Measurements from ENCODE around the gene SYT12. TPM values are rescaled to one million over a fixed set of nuclear protein-coding genes. Genes with fewer than 3 reads are reported as not detected.

The SYT12 gene
- total and polyA plus RNA-seq, 2 of the 4 experiments (the other 2 are of a cell fraction), result 0.54 to 0.74 TPM

- Histone ChIP-seq H2AFZ (replicated peaks; ENCODE audit: low read length, poor library complexity) (no peak overlapping the region), H3K9me3 (ENCODE audit: control insufficient read depth, insufficient read depth, low read length) (no peaks in the 10 kb centered on the region), H3K23ac (ENCODE audit: low read depth, low read length) (no peak overlapping the region), H3K18ac (ENCODE audit: low read depth, low read length) (no peak overlapping the region), H4K91ac (ENCODE audit: insufficient read depth, low read depth, low read length) (no peak overlapping the region), H2BK20ac (ENCODE audit: low read depth, low read length) (no peak overlapping the region), H3K79me1 (ENCODE audit: low read depth in 1 of 2, low read length in 2 of 2) (no peaks in the 10 kb centered on the region), H4K5ac (ENCODE audit: low read depth, low read length) (no peak overlapping the region), H3K4me3 (ENCODE audit: insufficient read depth, low read depth, low read length) (no peak overlapping the region), H2AK5ac (ENCODE audit: low read depth, low read length) (no peak overlapping the region), H2BK120ac (ENCODE audit: low read depth, low read length) (no peak overlapping the region), H3K36me3 (ENCODE audit: control insufficient read depth, insufficient read depth, low read length) (no peaks in the 10 kb centered on the region), H3K9me1 (ENCODE audit: insufficient read depth, low read length) (no peaks in the 10 kb centered on the region), H3K4me2 (ENCODE audit: low read depth, low read length) (no peak overlapping the region), H2BK5ac (ENCODE audit: low read depth, low read length, poor library complexity, severe bottlenecking) (no peak overlapping the region), H3K4ac (ENCODE audit: low read depth, low read length) (no peak overlapping the region), H3K14ac (replicated peaks; ENCODE audit: low read depth, low read length) (no peak overlapping the region), H4K8ac (ENCODE audit: low read depth in 2 of 2, low read length in 2 of 2) (no peak overlapping the region), H4K20me1 (ENCODE audit: insufficient read depth, low read length) (no peaks in the 10 kb centered on the region; the same call in 1 of the 2 replicates), H3K9ac (ENCODE audit: low read depth, low read length) (no peak overlapping the region), H2BK15ac (ENCODE audit: low read depth, low read length) (no peak overlapping the region), H2AK9ac (replicated peaks; ENCODE audit: low read depth, low read length, poor library complexity) (no peak overlapping the region), H3K4me1 (ENCODE audit: control insufficient read depth, insufficient read depth, low read length) (no peaks in the 10 kb centered on the region), H3K27me3 (ENCODE audit: control insufficient read depth, insufficient read depth, low read length) (no peaks in the 10 kb centered on the region), H3K56ac (ENCODE audit: extremely low read depth, insufficient read depth, low read length) (no peak overlapping the region), H3K27ac (ENCODE audit: insufficient read depth, low read length) (no peak overlapping the region)
- intact Hi-C loops (cut with micrococcal nuclease), result no loop called here
- CTCF ChIA-PET, result no interaction called here
- in situ Hi-C loops (cut with MboI; ENCODE audit: low sequenced_read_pairs), result no loop called here
- whole genome bisulfite sequencing, 2 experiments (ENCODE audit: extremely low coverage in 2 of 2, insufficient read length in 1 of 2), result 90% methylated on average over 2 of the region's 13 CpGs; no CpG with 5 or more reads in 1 of the 2 experiments
- TF ChIP-seq FOS (IDR thresholded peaks at IDR 0.05; ENCODE audit: low read depth, low read length) (no peak), RAD21 (IDR thresholded peaks at IDR 0.05; ENCODE audit: low read length) (no peak), ELK1 (IDR thresholded peaks at IDR 0.05; ENCODE audit: borderline replicate concordance, low read depth, low read length) (no peak), NFE2L2 (IDR thresholded peaks at IDR 0.05; ENCODE audit: low read depth, low read length) (no peak), CHD1 (IDR thresholded peaks at IDR 0.05; ENCODE audit: low read depth, low read length) (no peak), USF2 (IDR thresholded peaks at IDR 0.05; ENCODE audit: low read depth, low read length) (no peak), RCOR1 (IDR thresholded peaks at IDR 0.05; ENCODE audit: insufficient replicate concordance, low read length) (no peak), MXI1 (IDR thresholded peaks at IDR 0.05; ENCODE audit: borderline replicate concordance, low read depth, low read length) (no peak)
- no TSS peak for BruUV-seq (replicated peaks)
- POLR2A ChIA-PET (ENCODE audit: unreplicated experiment), result no interaction called here
- ATAC-seq (ENCODE audit: low read depth) (no peak), DNase-seq (no peak)
- dilution Hi-C loops (cut with HindIII; ENCODE audit: low sequenced_read_pairs, unreplicated experiment), result no loop called here
Observed at GRCh38 chr11:67062526-67063373, 39.8 kb downstream of the SYT12 start.
